HepG2 (cell line): Measurements from ENCODE around the gene OR1F1. TPM values are rescaled to one million over a fixed set of nuclear protein-coding genes. Genes with fewer than 3 reads are reported as not detected.

ENCODE experiments used
- ADNP ChIP-seq: sonication (generic); formaldehyde crosslinking; IDR thresholded peaks from 2 replicates; pipeline ENCODE4 v1.4.0; 2020; ENCODE audit warnings: missing genetic modification reagents
- CBX1 ChIP-seq: IDR thresholded peaks from one replicate; pipeline ENCODE4 v1.6.1; 2016; ENCODE audit warnings: antibody characterized with exemption, low read depth
- DNMT1 ChIP-seq: sonication (generic); formaldehyde crosslinking; IDR thresholded peaks from 2 replicates; pipeline ENCODE4 v1.5.1; 2020; ENCODE audit warnings: mild to moderate bottlenecking, missing genetic modification reagents
- ISX ChIP-seq: sonication (generic); formaldehyde crosslinking; conservative IDR thresholded peaks from 2 replicates; pipeline ENCODE4 v1.5.0; 2020; ENCODE audit warnings: missing genetic modification reagents
- MAFG ChIP-seq: sonication (generic); formaldehyde crosslinking; IDR thresholded peaks from 2 replicates; pipeline ENCODE4 v1.5.1; 2020; ENCODE audit warnings: mild to moderate bottlenecking, missing genetic modification reagents
- RFXANK ChIP-seq: IDR thresholded peaks from 2 replicates; pipeline ENCODE4 v1.6.1; 2016
- SNAPC2 ChIP-seq: sonication (generic); formaldehyde crosslinking; IDR thresholded peaks from 2 replicates; pipeline ENCODE4 v1.8.1; 2022; ENCODE audit warnings: mild to moderate bottlenecking, missing genetic modification reagents
- SOX13 ChIP-seq, 3 experiments: fragments of 450-650 bp in 1 of 3; sonication (generic) in 1 of 3; formaldehyde crosslinking in 1 of 3; IDR thresholded peaks in 2 of 3; conservative IDR thresholded peaks in 1 of 3; 2 replicates each; pipeline versions ENCODE4 v1.5.0 to v1.6.1; 2016 to 2020; ENCODE audit warnings: antibody characterized with exemption in 1 of 3, mild to moderate bottlenecking in 1 of 3, missing compliant biosample characterization in 1 of 3, missing genetic modification reagents in 1 of 3, moderate library complexity in 1 of 3
- SRY ChIP-seq: sonication (generic); formaldehyde crosslinking; IDR thresholded peaks from 2 replicates; pipeline ENCODE4 v1.8.0; 2022; ENCODE audit warnings: mild to moderate bottlenecking, missing genetic modification reagents
- TP53 ChIP-seq: sonication (generic); formaldehyde crosslinking; conservative IDR thresholded peaks from 2 replicates; pipeline ENCODE4 v1.4.0; 2020; ENCODE audit warnings: missing genetic modification reagents
- ZFP62 ChIP-seq: sonication (generic); formaldehyde crosslinking; IDR thresholded peaks from 2 replicates; pipeline ENCODE4 v1.4.0; 2020; ENCODE audit warnings: missing genetic modification reagents
- ZMYM3 ChIP-seq: sonication (generic); formaldehyde crosslinking; IDR thresholded peaks from 2 replicates; pipeline ENCODE4 v1.5.1; 2020; ENCODE audit warnings: mild to moderate bottlenecking, missing genetic modification reagents
- ZNF124 ChIP-seq: sonication (generic); formaldehyde crosslinking; IDR thresholded peaks from 2 replicates; pipeline ENCODE4 v1.4.0; 2020; ENCODE audit warnings: missing genetic modification reagents
- ZNF207 ChIP-seq: fragments of 450-650 bp; IDR thresholded peaks from 2 replicates; pipeline ENCODE4 v1.6.1; 2016; ENCODE audit warnings: antibody characterized with exemption, borderline replicate concordance
- ZNF33B ChIP-seq: sonication (generic); formaldehyde crosslinking; IDR thresholded peaks from 2 replicates; pipeline ENCODE4 v1.5.1; 2020; ENCODE audit warnings: mild to moderate bottlenecking, missing genetic modification reagents
- ZNF605 ChIP-seq: sonication (generic); formaldehyde crosslinking; IDR thresholded peaks from 2 replicates; pipeline ENCODE4 v1.8.0; 2022; ENCODE audit warnings: mild to moderate bottlenecking, missing genetic modification reagents
- ZNF766 ChIP-seq: sonication (generic); formaldehyde crosslinking; IDR thresholded peaks from 2 replicates; pipeline ENCODE4 v1.5.0; 2020; ENCODE audit warnings: missing genetic modification reagents, borderline replicate concordance
- polyA plus RNA-seq, 8 experiments: library from polyadenylated mRNA; depleted of rRNA in 3 of 8; stranded (reverse) in 7 of 8; unstranded in 1 of 8; fragments of >200 nt; fragmentation: Illumina TruSeq in 4 of 8; extraction: Trizol in 4 of 8; gene quantifications; 2 replicates each; pipeline versions ENCODE4 v1.2.1 to v1.2.3, GENCODE V29; 2011 to 2016; ENCODE audit warnings: low read depth in 4 of 8, missing spikeins in 1 of 8, mixed read lengths in 1 of 8; ENCODE audit not compliant: insufficient read depth in 1 of 8
- total RNA-seq, 5 experiments: library from RNA; depleted of rRNA; stranded (reverse); fragments of >200 nt; fragmentation: Illumina TruSeq; extraction: Trizol; gene quantifications; 2 replicates each; pipeline ENCODE4 v1.2.3, GENCODE V29; 2016; ENCODE audit warnings: low read depth in 1 of 5
- TF ChIP-seq, protein P1 (sequence below): sonication (generic); formaldehyde crosslinking; IDR thresholded peaks from 2 replicates; pipeline ENCODE4 v1.4.0; 2020; ENCODE audit warnings: missing genetic modification reagents
- TF ChIP-seq, protein P2 (sequence below): sonication (generic); formaldehyde crosslinking; IDR thresholded peaks from one replicate; pipeline ENCODE4 v1.5.1; 2020; ENCODE audit warnings: mild to moderate bottlenecking, missing genetic modification reagents; ENCODE audit errors: not compliant biosample characterization

Gene OR1F1
- total and polyA plus RNA-seq, 2 of the 13 experiments (the other 11 are each of a cell fraction or from before 2014, with no cell fraction given), result 0.90 TPM; not detected in 1

DNA sequence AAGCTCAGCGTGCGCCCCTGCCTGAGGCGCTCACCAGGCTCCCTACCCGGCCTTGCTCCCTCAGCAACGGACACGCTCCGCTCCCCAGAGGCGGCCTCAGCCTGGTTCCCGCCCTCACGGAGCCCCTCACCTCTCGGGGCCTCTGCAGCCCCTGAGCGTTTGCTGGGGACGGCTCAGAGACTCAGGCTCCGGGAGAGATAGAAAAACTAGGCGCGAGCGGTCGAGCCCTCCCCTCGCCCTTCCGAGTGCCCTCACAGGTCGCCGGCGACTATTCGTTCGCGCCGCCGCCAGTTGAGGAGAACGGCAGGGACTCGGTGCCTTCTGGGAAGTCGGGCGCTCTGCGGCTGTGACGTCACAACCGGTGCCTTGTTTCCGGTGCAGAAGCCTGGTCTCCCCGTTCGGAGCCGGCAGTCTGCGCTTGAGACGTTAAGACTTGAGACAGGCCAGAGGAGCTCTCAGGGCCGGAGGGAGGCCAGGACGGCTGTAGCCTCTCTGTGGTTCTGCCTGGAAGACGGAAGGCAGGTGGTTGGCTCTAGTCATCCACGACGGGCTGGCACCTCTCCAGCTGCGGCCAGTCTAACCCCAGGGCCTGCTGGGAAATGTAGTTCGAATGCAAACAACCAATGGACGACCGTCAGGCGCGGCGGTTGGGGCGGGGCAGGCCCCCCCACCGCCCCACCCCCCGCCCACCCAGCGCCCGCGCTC lies 47.0 kb downstream of the OR1F1 start, which contains the start of gene ZNF200 (continued):
- TF ChIP-seq ZNF766 (CRISPR knock-in tag) (peak; percentile 72; the same call in 1 of the 2 replicates), ZNF33B (CRISPR knock-in tag) (peak; percentile 69; the same call in 1 of the 2 replicates), DNMT1 (no peak), TP53 (CRISPR knock-in tag) (peak; percentile 64), ISX (no peak), ZMYM3 (CRISPR knock-in tag) (no peak), ZNF124 (CRISPR knock-in tag) (no peak; the same call in 1 of the 2 replicates), ZNF605 (CRISPR knock-in tag) (peak; percentile 80; the same call in 1 of the 2 replicates), MAFG (CRISPR knock-in tag) (no peak), SRY (peak; percentile 87; the same call in 1 of the 2 replicates), ZNF207 (no peak), SOX13 (IDR thresholded peaks at IDR 0.05) (no peak), SOX13 (CRISPR knock-in tag; conservative IDR thresholded peaks at IDR 0.05 in 1 of 2, IDR thresholded peaks at IDR 0.05 in 1 of 2) (no peak), ADNP (CRISPR knock-in tag) (no peak), RFXANK (CRISPR knock-in tag) (no peak), SNAPC2 (no peak), CBX1 (peak; percentile 88), ZFP62 (CRISPR knock-in tag) (no peak)
- TF ChIP-seq, protein P1, sequence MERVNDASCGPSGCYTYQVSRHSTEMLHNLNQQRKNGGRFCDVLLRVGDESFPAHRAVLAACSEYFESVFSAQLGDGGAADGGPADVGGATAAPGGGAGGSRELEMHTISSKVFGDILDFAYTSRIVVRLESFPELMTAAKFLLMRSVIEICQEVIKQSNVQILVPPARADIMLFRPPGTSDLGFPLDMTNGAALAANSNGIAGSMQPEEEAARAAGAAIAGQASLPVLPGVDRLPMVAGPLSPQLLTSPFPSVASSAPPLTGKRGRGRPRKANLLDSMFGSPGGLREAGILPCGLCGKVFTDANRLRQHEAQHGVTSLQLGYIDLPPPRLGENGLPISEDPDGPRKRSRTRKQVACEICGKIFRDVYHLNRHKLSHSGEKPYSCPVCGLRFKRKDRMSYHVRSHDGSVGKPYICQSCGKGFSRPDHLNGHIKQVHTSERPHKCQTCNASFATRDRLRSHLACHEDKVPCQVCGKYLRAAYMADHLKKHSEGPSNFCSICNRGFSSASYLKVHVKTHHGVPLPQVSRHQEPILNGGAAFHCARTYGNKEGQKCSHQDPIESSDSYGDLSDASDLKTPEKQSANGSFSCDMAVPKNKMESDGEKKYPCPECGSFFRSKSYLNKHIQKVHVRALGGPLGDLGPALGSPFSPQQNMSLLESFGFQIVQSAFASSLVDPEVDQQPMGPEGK, result peak; percentile 41; the same call in 1 of the 2 replicates
- TF ChIP-seq, protein P2, sequence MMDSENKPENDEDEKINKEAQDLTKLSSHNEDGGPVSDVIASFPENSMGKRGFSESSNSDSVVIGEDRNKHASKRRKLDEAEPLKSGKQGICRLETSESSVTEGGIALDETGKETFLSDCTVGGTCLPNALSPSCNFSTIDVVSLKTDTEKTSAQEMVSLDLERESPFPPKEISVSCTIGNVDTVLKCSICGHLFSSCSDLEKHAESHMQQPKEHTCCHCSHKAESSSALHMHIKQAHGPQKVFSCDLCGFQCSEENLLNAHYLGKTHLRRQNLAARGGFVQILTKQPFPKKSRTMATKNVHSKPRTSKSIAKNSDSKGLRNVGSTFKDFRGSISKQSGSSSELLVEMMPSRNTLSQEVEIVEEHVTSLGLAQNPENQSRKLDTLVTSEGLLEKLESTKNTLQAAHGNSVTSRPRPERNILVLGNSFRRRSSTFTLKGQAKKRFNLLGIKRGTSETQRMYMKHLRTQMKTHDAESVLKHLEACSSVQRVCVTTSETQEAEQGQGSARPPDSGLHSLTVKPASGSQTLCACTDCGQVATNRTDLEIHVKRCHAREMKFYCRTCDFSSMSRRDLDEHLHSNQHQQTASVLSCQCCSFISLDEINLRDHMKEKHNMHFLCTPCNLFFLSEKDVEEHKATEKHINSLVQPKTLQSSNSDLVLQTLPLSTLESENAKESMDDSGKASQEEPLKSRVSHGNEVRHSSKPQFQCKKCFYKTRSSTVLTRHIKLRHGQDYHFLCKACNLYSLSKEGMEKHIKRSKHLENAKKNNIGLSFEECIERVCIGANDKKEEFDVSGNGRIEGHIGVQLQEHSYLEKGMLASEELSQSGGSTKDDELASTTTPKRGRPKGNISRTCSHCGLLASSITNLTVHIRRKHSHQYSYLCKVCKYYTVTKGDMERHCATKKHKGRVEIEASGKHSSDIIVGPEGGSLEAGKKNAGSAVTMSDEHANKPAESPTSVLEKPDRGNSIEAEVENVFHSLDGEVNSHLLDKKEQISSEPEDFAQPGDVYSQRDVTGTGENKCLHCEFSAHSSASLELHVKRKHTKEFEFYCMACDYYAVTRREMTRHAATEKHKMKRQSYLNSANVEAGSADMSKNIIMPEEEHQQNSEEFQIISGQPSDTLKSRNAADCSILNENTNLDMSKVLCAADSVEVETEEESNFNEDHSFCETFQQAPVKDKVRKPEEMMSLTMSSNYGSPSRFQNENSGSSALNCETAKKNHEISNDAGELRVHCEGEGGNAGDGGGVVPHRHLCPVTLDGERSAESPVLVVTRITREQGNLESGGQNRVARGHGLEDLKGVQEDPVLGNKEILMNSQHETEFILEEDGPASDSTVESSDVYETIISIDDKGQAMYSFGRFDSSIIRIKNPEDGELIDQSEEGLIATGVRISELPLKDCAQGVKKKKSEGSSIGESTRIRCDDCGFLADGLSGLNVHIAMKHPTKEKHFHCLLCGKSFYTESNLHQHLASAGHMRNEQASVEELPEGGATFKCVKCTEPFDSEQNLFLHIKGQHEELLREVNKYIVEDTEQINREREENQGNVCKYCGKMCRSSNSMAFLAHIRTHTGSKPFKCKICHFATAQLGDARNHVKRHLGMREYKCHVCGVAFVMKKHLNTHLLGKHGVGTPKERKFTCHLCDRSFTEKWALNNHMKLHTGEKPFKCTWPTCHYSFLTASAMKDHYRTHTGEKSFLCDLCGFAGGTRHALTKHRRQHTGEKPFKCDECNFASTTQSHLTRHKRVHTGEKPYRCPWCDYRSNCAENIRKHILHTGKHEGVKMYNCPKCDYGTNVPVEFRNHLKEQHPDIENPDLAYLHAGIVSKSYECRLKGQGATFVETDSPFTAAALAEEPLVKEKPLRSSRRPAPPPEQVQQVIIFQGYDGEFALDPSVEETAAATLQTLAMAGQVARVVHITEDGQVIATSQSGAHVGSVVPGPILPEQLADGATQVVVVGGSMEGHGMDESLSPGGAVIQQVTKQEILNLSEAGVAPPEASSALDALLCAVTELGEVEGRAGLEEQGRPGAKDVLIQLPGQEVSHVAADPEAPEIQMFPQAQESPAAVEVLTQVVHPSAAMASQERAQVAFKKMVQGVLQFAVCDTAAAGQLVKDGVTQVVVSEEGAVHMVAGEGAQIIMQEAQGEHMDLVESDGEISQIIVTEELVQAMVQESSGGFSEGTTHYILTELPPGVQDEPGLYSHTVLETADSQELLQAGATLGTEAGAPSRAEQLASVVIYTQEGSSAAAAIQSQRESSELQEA (CRISPR knock-in tag), result peak; percentile 79
